T-cell (primary cell): ENCODE measurements around the gene EPAS1. TPM values are rescaled to one million over a fixed set of nuclear protein-coding genes. Genes with fewer than 3 reads are reported as not detected.

Source experiments
- ATAC-seq, 4 experiments: fragments of 200-7000 bp in 3 of 4; fragments of 150-1000 bp in 1 of 4; cut with Tn5 transposase; replicated peaks in 1 of 4; 1 replicate in 3 of 4; 2 replicates in 1 of 4; pipeline ENCODE4 v1.10.0; 2021; ENCODE audit warnings: moderate library complexity in 3 of 4, mild to moderate bottlenecking in 2 of 4, moderate number of reproducible peaks in 1 of 4
- CTCF ChIA-PET, 2 donors: fragments of 300-600 bp; sonication (Branson Sonifier 250); formaldehyde crosslinking; loops; one replicate each; lab custom pipeline; 2022; ENCODE audit warnings: antibody characterized with exemption in 2 of 2; lab: Charles Lee
- POLR2A ChIA-PET, 2 donors: fragments of 300-600 bp; sonication (Branson Sonifier 250); formaldehyde crosslinking; loops; one replicate each; lab custom pipeline; 2022; ENCODE audit warnings: antibody characterized with exemption in 2 of 2; lab: Charles Lee
- DNase-seq, 35 experiments: peaks; one replicate each; pipeline versions ENCODE4 v3.0.0 to v3.0.0-alpha.2; 2013 to 2023
- H3K27ac ChIP-seq: one replicate; pipeline ENCODE4 v1.5.1; 2013; ENCODE audit warnings: low read length
- H3K27me3 ChIP-seq, 2 experiments: replicated peaks in 1 of 2; 1 replicate in 1 of 2; 2 replicates in 1 of 2; pipeline versions ENCODE4 v1.6.1 to v1.7.0; 2013; ENCODE audit warnings: low read length in 1 of 2, mixed read lengths in 1 of 2; ENCODE audit not compliant: control insufficient read depth in 2 of 2, insufficient read depth in 2 of 2; ENCODE audit errors: extremely low read depth in 1 of 2
- H3K36me3 ChIP-seq, 2 donors: 1 replicate in 1 of 2; 2 replicates in 1 of 2; pipeline versions ENCODE4 v1.6.1 to v1.7.0; 2013; ENCODE audit warnings: low read length in 1 of 2; ENCODE audit not compliant: control insufficient read depth in 2 of 2, insufficient read depth in 1 of 2; ENCODE audit errors: extremely low read depth in 1 of 2
- H3K4me1 ChIP-seq, 2 experiments: 1 replicate in 1 of 2; 2 replicates in 1 of 2; pipeline versions ENCODE4 v1.6.1 to v1.7.0; 2013; ENCODE audit warnings: low read length in 2 of 2, mixed read lengths in 1 of 2; ENCODE audit not compliant: insufficient read depth in 2 of 2, control insufficient read depth in 1 of 2; ENCODE audit errors: extremely low read depth in 1 of 2
- H3K4me3 ChIP-seq, 2 donors: 1 replicate in 1 of 2; 2 replicates in 1 of 2; pipeline versions ENCODE4 v1.5.1 to v1.7.0; 2013; ENCODE audit warnings: mild to moderate bottlenecking in 2 of 2, low read length in 1 of 2, moderate library complexity in 1 of 2; ENCODE audit not compliant: control insufficient read depth in 1 of 2; ENCODE audit errors: extremely low read depth in 1 of 2
- H3K9me3 ChIP-seq: 2 replicates; pipeline ENCODE4 v1.7.0; 2013
- H3K27ac Mint-ChIP-seq, 2 donors: one replicate each; pipeline ENCODE4 v1.8.0; 2020 to 2021; ENCODE audit warnings: mild to moderate bottlenecking in 2 of 2, mixed read lengths in 2 of 2
- H3K27me3 Mint-ChIP-seq, 2 donors: one replicate each; pipeline ENCODE4 v1.8.0; 2021 to 2022; ENCODE audit warnings: mixed read lengths in 2 of 2
- H3K36me3 Mint-ChIP-seq: one replicate; pipeline ENCODE4 v1.8.0; 2021; ENCODE audit warnings: mixed read lengths
- H3K4me1 Mint-ChIP-seq, 3 donors: one replicate each; pipeline ENCODE4 v1.8.0; 2020 to 2022; ENCODE audit warnings: mixed read lengths in 3 of 3, mild to moderate bottlenecking in 1 of 3
- H3K4me3 Mint-ChIP-seq, 3 donors: one replicate each; pipeline ENCODE4 v1.8.0; 2020 to 2022; ENCODE audit warnings: mild to moderate bottlenecking in 3 of 3, mixed read lengths in 3 of 3, moderate library complexity in 3 of 3
- H3K9me3 Mint-ChIP-seq, 3 donors: one replicate each; pipeline ENCODE4 v1.8.0; 2020 to 2022; ENCODE audit warnings: mixed read lengths in 3 of 3
- WGBS: methylation state at CpG from one replicate; pipeline ENCODE4 v1.1.5; 2013; ENCODE audit warnings: missing lambda C conversion rate; ENCODE audit not compliant: insufficient coverage; 5-methylcytosine and 5-hydroxymethylcytosine counted together
- total RNA-seq, 35 experiments: library from RNA in 6 of 35; stranded (reverse) in 6 of 35; fragments of 120-200 nt in 1 of 35; gene quantifications; one replicate each; pipeline versions ENCODE4 v1.2.1 to v1.2.4 and lab custom pipeline; 2013 to 2026

Gene EPAS1
- total RNA-seq, 5 donors from 2014 or later (not counting 1 experiment from before 2014, with no cell fraction given), result 1.0 to 4.0 (median 3.0) TPM

DNA sequence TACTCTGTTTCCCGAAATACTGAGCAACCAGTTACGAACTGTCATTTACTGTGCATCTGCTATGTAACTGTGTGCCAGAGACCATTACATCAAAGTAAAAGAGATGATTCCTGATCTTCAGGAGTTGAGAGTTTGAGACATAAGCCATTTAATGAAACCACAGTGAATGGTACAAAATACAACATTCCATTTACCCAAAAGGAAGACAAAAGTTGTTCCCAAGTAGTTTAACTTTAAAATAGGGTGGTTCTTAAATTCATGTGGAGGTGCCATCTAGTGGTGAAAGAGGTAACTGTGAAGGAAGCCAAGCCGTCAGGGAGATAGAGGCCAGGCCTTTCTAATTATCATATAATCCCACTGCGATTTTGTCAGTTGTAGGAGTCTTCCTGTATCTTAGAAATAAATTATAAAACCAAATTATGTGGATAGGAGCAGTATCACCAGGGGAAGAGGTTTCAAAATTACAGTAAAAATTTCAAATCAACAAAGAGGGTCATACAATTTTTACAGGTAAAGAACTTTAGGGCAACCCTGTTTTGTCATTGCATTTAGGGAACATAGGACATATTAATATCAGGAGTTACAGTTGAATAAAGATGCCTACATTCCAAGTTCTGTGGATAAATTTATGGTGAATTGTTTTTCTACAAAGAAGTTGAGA, 67.7 kb downstream of the EPAS1 start:
- Histone ChIP-seq H3K36me3 (no peaks in the 10 kb centered on the region), H3K4me3 (no peak overlapping the region), H3K27me3 (no peaks in the 10 kb centered on the region), H3K27ac (no peak overlapping the region), H3K9me3 (no peaks in the 10 kb centered on the region), H3K4me1 (peaks cover 6 to 19% of the 10 kb centered on the region in 2 experiments)
- Mint-ChIP-seq H3K9me3 (no peaks in the 10 kb centered on the region), H3K27me3 (no peaks in the 10 kb centered on the region), H3K36me3 (no peaks in the 10 kb centered on the region), H3K4me1 (peaks cover 31 to 43% (median 38%) of the 10 kb centered on the region in 3 donors), H3K27ac (no peak overlapping the region), H3K4me3 (no peak overlapping the region)
- CTCF ChIA-PET, result interaction anchor here (0.6 to 1.8 kb wide), 2 partner anchors 96 to 302 kb away, joined by 3 to 16 read pairs; no protein-coding TSS in a partner anchor
- POLR2A ChIA-PET, result no interaction called here
- no CpG with 5 or more reads among the region's 4 CpGs for WGBS
- ATAC-seq (peak; percentile 45 to 63 (median 52)), DNase-seq (peak in 16 of 35 experiments; percentile 7 to 75 (median 20))

DNA sequence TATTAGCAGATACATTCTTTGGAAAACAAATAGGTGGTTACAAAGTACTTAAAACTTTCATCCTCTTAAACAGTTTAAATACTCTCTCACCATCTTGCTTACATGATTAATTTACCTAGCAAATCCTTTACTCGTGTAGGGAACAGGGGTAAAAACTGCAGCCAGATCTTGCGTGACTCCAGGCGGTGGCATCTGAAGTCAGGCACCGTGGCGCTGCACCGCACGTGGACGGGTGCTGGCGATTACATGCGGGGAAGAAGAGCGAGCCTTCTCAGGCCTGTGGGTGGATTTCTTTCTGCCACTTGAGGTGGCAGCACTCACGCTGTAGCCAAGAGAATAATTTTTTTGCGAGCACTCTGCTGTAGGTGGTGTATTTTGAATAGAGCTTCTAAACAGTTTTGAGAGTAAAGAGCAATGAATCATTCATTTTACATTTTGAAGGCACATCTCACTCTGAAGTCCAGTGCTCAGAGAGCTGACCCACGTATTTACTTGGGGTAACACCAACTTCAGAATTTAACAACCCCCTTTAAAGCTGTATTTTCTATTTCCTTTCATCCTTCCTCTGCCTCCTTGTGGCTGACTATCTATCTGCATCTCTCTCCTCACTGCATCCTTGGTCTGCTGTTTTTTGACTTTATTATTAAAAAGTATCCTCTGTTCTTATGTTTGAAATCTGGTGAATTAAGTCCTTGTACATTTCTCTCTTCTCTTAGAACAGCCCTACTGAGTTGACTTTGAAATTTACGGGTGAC, 68.9 kb downstream of the EPAS1 start:
- Mint-ChIP-seq H3K4me1 (peaks cover 31 to 46% (median 41%) of the 10 kb centered on the region in 3 donors), H3K27ac (no peak overlapping the region), H3K36me3 (no peaks in the 10 kb centered on the region), H3K4me3 (no peak overlapping the region), H3K9me3 (no peaks in the 10 kb centered on the region), H3K27me3 (no peaks in the 10 kb centered on the region)
- Histone ChIP-seq H3K27me3 (no peaks in the 10 kb centered on the region), H3K27ac (no peak overlapping the region), H3K36me3 (no peaks in the 10 kb centered on the region), H3K9me3 (no peaks in the 10 kb centered on the region), H3K4me1 (peaks cover 8 to 19% of the 10 kb centered on the region in 2 experiments), H3K4me3 (no peak overlapping the region)
- DNase-seq, result no peak
- ChIA-PET POLR2A (no interaction called here), CTCF (interaction anchor here (0.6 to 2.2 kb wide), 8 partner anchors 12 to 1175 kb away, joined by 3 to 16 read pairs (median 4); no protein-coding TSS in a partner anchor)
- WGBS, result 87% methylated on average over 11 of the region's 15 CpGs
- ATAC-seq, result no peak

DNA sequence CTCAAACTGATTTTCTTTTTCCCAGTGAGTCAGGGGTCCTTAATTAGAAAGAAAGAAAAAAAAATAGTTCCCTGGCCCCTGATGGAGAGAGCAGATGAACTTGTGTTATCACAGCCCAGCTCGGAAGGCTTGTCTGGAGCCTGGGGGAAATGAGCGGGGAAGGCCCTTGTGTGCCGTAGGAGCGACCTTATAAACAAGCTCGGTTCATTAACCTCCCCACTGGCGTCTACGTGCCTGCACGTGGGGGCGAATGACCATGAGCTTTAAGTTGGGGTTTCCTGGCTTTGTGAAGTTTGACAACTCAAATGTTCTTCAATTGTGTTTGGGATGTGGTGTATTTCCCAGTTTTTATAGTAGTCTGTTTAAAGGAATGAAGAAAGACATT, 69.5 kb downstream of the EPAS1 start:
- no peak overlapping the region for H3K27ac ChIP-seq
- peaks cover 8 to 19% of the 10 kb centered on the region in 2 experiments for H3K4me1 ChIP-seq
- no peaks in the 10 kb centered on the region for H3K27me3 Mint-ChIP-seq
- H3K36me3 ChIP-seq, result no peaks in the 10 kb centered on the region
- no peak overlapping the region for H3K4me3 ChIP-seq
- H3K9me3 ChIP-seq, result no peaks in the 10 kb centered on the region
- no peak overlapping the region for H3K4me3 Mint-ChIP-seq
- no peak for DNase-seq
- ChIA-PET CTCF (interaction anchor here (0.6 to 2.2 kb wide), 9 partner anchors 11 to 1175 kb away, joined by 3 to 16 read pairs (median 4); no protein-coding TSS in a partner anchor), POLR2A (interaction anchor here in 1 of 2 donors (0.6 kb wide), 1 partner anchor 47 kb away, joined by 3 read pairs; no protein-coding TSS in a partner anchor)
- ATAC-seq, result no peak
- H3K27ac Mint-ChIP-seq, result no peak overlapping the region
- no peaks in the 10 kb centered on the region for H3K36me3 Mint-ChIP-seq
- no peaks in the 10 kb centered on the region for H3K9me3 Mint-ChIP-seq
- H3K4me1 Mint-ChIP-seq, result peaks cover 26 to 45% (median 36%) of the 10 kb centered on the region in 3 donors
- 96% methylated on average over 5 of the region's 9 CpGs for WGBS
- H3K27me3 ChIP-seq, result no peaks in the 10 kb centered on the region

DNA sequence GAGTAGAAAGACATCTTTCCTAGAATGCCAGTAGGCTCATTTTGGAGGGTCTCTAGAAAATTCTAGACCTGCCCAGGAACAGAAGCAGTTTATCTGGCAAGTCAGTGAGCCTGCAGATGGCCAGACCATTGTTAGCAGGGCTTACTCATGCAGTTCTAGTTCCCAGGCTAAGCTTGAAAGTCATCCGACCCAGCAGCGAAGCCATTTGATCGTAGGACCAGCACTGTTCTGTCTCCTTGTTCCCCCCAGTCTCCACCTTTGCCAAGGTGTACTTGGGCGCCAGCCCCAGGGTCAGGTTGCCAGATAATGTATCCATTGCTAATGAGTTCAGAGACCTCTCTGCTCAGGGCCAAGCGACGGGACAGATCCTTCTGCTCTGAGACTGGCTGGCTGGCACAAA, 70.1 kb downstream of the EPAS1 start:
- CTCF ChIA-PET, result interaction anchor here (1.1 to 2.2 kb wide), 4 partner anchors 11 to 374 kb away, joined by 3 to 5 read pairs (median 4); no protein-coding TSS in a partner anchor
- H3K4me3 ChIP-seq, result no peak overlapping the region
- Mint-ChIP-seq H3K9me3 (no peaks in the 10 kb centered on the region), H3K4me1 (peaks cover 20 to 40% (median 30%) of the 10 kb centered on the region in 3 donors), H3K27ac (no peak overlapping the region), H3K4me3 (no peak overlapping the region), H3K36me3 (no peaks in the 10 kb centered on the region), H3K27me3 (no peaks in the 10 kb centered on the region)
- POLR2A ChIA-PET, result interaction anchor here in 1 of 2 donors (0.6 kb wide), 1 partner anchor 46 kb away, joined by 3 read pairs; no protein-coding TSS in a partner anchor
- no peak for ATAC-seq
- no peak for DNase-seq
- H3K27me3 ChIP-seq, result no peaks in the 10 kb centered on the region
- WGBS, result 91% methylated on average over 6 of the region's 6 CpGs
- no peaks in the 10 kb centered on the region for H3K9me3 ChIP-seq
- H3K27ac ChIP-seq, result no peak overlapping the region
- H3K36me3 ChIP-seq, result no peaks in the 10 kb centered on the region
- peaks cover 7 to 16% of the 10 kb centered on the region in 2 experiments for H3K4me1 ChIP-seq

DNA sequence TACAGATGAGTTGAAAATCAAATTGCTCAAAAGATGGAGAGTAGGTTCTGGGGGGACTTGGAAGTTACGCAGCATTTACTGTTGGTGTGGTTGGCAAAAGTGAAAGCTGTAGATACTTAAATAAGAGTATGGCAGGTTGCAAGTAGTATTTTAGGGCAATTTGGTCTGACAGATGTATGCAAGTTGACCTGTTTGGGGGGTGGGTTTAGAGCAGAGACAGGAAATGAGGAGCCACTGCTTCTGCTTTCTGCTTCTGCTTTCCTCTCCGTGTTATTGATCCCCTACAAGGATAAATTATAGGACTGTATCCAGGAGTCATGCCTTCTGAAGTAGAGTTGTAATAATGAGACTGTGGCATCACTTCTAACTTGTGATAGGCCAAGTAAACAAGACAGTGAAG, 71.2 kb downstream of the EPAS1 start:
- Mint-ChIP-seq H3K27ac (no peak overlapping the region), H3K4me1 (peaks cover 9 to 30% (median 20%) of the 10 kb centered on the region in 3 donors), H3K9me3 (peaks cover 0 to 3% (median 0%) of the 10 kb centered on the region in 3 donors), H3K4me3 (no peak overlapping the region), H3K36me3 (no peaks in the 10 kb centered on the region), H3K27me3 (no peaks in the 10 kb centered on the region)
- H3K4me3 ChIP-seq, result no peak overlapping the region
- WGBS, result 73% methylated on average over 1 of the region's 2 CpGs
- ATAC-seq (no peak), DNase-seq (no peak)
- CTCF ChIA-PET, result no interaction called here
- H3K9me3 ChIP-seq, result no peaks in the 10 kb centered on the region
- H3K27me3 ChIP-seq, result no peaks in the 10 kb centered on the region
- H3K36me3 ChIP-seq, result no peaks in the 10 kb centered on the region
- H3K4me1 ChIP-seq, result peaks cover 3 to 7% of the 10 kb centered on the region in 2 experiments
- no peak overlapping the region for H3K27ac ChIP-seq
- POLR2A ChIA-PET, result no interaction called here

DNA sequence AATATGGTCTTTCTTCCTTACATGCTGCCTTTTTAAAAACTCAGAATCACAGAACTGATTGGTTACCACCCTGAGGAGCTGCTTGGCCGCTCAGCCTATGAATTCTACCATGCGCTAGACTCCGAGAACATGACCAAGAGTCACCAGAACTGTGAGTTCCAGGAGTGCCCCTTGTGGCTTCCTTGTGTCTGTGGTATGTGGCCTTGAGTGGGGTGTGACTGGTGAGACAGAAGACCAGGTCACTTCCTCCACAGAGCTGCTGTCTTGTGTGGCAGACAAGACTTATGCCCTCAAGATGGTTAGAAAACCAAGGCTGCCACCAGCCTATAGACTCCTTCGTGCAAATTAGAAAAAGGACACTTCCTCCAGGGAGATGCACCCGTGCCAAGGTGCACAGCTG, 72.6 kb downstream of the EPAS1 start:
- H3K4me3 ChIP-seq, result no peak overlapping the region
- H3K4me1 ChIP-seq, result peaks cover 0 to 3% of the 10 kb centered on the region in 2 experiments
- Mint-ChIP-seq H3K4me3 (no peak overlapping the region), H3K9me3 (peaks cover 0 to 3% (median 0%) of the 10 kb centered on the region in 3 donors), H3K27ac (no peak overlapping the region), H3K4me1 (peaks cover 0 to 19% (median 9%) of the 10 kb centered on the region in 3 donors), H3K27me3 (no peaks in the 10 kb centered on the region), H3K36me3 (no peaks in the 10 kb centered on the region)
- 76% methylated on average over 3 of the region's 5 CpGs for WGBS
- no peaks in the 10 kb centered on the region for H3K9me3 ChIP-seq
- ChIA-PET CTCF (no interaction called here), POLR2A (no interaction called here)
- DNase-seq (peak in 13 of 35 experiments; percentile 5 to 36 (median 19)), ATAC-seq (no peak)
- H3K36me3 ChIP-seq, result no peaks in the 10 kb centered on the region
- no peaks in the 10 kb centered on the region for H3K27me3 ChIP-seq
- no peak overlapping the region for H3K27ac ChIP-seq
